Measurements from ENCODE around the gene ZNF746. TPM values are rescaled to one million over a fixed set of nuclear protein-coding genes. Genes with fewer than 3 reads are reported as not detected.
A peak's percentile ranks its signal among the peaks of the same experiment; 100 is the strongest.

Gene ZNF746
- total and polyA plus RNA-seq, 10 of the 15 experiments (the other 5 are each of a cell fraction or from before 2014, with no cell fraction given) = 1.2 to 19.0 (median 6.3) TPM

DNA sequence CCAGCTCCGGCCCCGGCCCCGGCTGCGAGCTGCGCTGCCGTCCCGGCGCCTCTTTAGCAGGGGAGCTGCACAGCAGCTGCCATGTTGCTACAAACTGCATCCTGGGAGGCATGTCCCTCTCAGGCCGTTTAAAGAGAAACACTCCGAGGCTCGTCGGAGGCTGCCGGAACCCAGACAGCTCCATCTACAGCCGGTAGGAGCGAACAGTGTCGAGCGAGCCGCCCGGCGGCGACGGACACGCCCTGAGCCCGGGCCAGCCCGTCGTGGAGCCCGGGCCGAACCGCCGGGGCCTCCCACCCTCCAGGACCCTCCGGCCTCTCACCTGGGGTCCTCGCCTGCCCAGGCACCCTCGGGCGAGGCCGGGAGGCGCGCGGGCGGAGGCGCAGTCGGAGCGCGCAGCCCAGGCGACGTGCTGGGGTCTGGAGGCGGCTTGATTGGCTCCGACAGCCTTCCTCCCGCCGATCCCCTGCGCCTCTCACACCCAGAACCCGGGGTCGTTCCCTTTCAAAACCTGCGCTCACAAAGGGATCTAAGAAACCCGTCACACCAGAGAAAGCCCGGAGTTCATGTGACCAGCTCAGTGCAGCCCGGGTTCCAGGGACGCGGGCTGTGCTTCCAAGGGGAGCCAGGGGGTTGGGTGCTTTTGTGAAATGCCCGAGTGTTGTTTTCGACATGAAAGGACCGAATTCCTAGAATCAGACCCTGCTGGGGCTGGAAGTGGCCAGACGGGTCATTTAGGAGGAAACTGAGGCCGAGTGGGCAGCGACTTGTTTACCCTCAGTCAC lies 36.9 kb downstream of the ZNF746 start, which contains the start of gene ZNF777 (continued):
- TF ChIP-seq, protein P1, sequence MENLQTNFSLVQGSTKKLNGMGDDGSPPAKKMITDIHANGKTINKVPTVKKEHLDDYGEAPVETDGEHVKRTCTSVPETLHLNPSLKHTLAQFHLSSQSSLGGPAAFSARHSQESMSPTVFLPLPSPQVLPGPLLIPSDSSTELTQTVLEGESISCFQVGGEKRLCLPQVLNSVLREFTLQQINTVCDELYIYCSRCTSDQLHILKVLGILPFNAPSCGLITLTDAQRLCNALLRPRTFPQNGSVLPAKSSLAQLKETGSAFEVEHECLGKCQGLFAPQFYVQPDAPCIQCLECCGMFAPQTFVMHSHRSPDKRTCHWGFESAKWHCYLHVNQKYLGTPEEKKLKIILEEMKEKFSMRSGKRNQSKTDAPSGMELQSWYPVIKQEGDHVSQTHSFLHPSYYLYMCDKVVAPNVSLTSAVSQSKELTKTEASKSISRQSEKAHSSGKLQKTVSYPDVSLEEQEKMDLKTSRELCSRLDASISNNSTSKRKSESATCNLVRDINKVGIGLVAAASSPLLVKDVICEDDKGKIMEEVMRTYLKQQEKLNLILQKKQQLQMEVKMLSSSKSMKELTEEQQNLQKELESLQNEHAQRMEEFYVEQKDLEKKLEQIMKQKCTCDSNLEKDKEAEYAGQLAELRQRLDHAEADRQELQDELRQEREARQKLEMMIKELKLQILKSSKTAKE (IDR thresholded peaks at IDR 0.05; ENCODE audit: low read depth, poor library complexity, severe bottlenecking) = no peak
- TF ChIP-seq GATAD2B (conservative IDR thresholded peaks at IDR 0.05; ENCODE audit: low read depth) = no peak; the same call in 1 of the 2 replicates
- TF ChIP-seq BACH1 (IDR thresholded peaks at IDR 0.05; ENCODE audit: borderline replicate concordance) = peak; percentile 41; the same call in 1 of the 2 replicates
- TF ChIP-seq ETV6 (conservative IDR thresholded peaks at IDR 0.05 in 1 of 2, IDR thresholded peaks at IDR 0.05 in 1 of 2; ENCODE audit: borderline replicate concordance in 1 of 2, low read depth in 1 of 2) = 0 out of 4 replicates have a peak, but pooled peaks of 1 of the 2 experiments have one; percentile 29
- no peak for TF ChIP-seq NR2C2 (IDR thresholded peaks at IDR 0.05; ENCODE audit: borderline replicate concordance, control insufficient read depth, insufficient read length, low read depth)
- TF ChIP-seq TAF1 (IDR thresholded peaks at IDR 0.05; ENCODE audit: borderline replicate concordance, low read depth, low read length) = peak; percentile 86
- TF ChIP-seq, protein P2, sequence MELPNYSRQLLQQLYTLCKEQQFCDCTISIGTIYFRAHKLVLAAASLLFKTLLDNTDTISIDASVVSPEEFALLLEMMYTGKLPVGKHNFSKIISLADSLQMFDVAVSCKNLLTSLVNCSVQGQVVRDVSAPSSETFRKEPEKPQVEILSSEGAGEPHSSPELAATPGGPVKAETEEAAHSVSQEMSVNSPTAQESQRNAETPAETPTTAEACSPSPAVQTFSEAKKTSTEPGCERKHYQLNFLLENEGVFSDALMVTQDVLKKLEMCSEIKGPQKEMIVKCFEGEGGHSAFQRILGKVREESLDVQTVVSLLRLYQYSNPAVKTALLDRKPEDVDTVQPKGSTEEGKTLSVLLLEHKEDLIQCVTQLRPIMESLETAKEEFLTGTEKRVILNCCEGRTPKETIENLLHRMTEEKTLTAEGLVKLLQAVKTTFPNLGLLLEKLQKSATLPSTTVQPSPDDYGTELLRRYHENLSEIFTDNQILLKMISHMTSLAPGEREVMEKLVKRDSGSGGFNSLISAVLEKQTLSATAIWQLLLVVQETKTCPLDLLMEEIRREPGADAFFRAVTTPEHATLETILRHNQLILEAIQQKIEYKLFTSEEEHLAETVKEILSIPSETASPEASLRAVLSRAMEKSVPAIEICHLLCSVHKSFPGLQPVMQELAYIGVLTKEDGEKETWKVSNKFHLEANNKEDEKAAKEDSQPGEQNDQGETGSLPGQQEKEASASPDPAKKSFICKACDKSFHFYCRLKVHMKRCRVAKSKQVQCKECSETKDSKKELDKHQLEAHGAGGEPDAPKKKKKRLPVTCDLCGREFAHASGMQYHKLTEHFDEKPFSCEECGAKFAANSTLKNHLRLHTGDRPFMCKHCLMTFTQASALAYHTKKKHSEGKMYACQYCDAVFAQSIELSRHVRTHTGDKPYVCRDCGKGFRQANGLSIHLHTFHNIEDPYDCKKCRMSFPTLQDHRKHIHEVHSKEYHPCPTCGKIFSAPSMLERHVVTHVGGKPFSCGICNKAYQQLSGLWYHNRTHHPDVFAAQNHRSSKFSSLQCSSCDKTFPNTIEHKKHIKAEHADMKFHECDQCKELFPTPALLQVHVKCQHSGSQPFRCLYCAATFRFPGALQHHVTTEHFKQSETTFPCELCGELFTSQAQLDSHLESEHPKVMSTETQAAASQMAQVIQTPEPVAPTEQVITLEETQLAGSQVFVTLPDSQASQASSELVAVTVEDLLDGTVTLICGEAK (IDR thresholded peaks at IDR 0.05; ENCODE audit: borderline replicate concordance) = 0 out of 2 replicates have a peak, but pooled peaks have one; percentile 28
- no peak for TF ChIP-seq NFYA (IDR thresholded peaks at IDR 0.05; ENCODE audit: borderline replicate concordance, low read depth, low read length)
- TF ChIP-seq, protein P3, sequence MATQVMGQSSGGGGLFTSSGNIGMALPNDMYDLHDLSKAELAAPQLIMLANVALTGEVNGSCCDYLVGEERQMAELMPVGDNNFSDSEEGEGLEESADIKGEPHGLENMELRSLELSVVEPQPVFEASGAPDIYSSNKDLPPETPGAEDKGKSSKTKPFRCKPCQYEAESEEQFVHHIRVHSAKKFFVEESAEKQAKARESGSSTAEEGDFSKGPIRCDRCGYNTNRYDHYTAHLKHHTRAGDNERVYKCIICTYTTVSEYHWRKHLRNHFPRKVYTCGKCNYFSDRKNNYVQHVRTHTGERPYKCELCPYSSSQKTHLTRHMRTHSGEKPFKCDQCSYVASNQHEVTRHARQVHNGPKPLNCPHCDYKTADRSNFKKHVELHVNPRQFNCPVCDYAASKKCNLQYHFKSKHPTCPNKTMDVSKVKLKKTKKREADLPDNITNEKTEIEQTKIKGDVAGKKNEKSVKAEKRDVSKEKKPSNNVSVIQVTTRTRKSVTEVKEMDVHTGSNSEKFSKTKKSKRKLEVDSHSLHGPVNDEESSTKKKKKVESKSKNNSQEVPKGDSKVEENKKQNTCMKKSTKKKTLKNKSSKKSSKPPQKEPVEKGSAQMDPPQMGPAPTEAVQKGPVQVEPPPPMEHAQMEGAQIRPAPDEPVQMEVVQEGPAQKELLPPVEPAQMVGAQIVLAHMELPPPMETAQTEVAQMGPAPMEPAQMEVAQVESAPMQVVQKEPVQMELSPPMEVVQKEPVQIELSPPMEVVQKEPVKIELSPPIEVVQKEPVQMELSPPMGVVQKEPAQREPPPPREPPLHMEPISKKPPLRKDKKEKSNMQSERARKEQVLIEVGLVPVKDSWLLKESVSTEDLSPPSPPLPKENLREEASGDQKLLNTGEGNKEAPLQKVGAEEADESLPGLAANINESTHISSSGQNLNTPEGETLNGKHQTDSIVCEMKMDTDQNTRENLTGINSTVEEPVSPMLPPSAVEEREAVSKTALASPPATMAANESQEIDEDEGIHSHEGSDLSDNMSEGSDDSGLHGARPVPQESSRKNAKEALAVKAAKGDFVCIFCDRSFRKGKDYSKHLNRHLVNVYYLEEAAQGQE (IDR thresholded peaks at IDR 0.05; ENCODE audit: low read depth, low read length) = no peak
- TF ChIP-seq BCL11A (IDR thresholded peaks at IDR 0.05; ENCODE audit: low read depth, low read length) = no peak
- TF ChIP-seq HDAC2 (IDR thresholded peaks at IDR 0.05) = no peak
- 0 out of 2 replicates have a peak, but pooled peaks have one; percentile 18 for TF ChIP-seq RUNX3 (IDR thresholded peaks at IDR 0.05; ENCODE audit: low read length)
- peak; percentile 64; the same call in 1 of the 2 replicates for TF ChIP-seq DPF2 (IDR thresholded peaks at IDR 0.05)
- TF ChIP-seq LARP7 (IDR thresholded peaks at IDR 0.05) = peak; percentile 90
- TF ChIP-seq CBFB (IDR thresholded peaks at IDR 0.05; ENCODE audit: low read depth) = no peak
- no peak for TF ChIP-seq ATF7 (IDR thresholded peaks at IDR 0.05; ENCODE audit: low read depth)
- TF ChIP-seq POLR2A (IDR thresholded peaks at IDR 0.05; ENCODE audit: low read depth, low read length) = peak; percentile 83
- TF ChIP-seq HCFC1 (IDR thresholded peaks at IDR 0.05; ENCODE audit: low read length) = peak; percentile 67
- no peak for TF ChIP-seq ZZZ3 (IDR thresholded peaks at IDR 0.05; ENCODE audit: control insufficient read depth, insufficient read length, low read depth)
- TF ChIP-seq CBX3 (IDR thresholded peaks at IDR 0.05; ENCODE audit: borderline replicate concordance, low read depth) = no peak
- no peak for TF ChIP-seq NFIC (IDR thresholded peaks at IDR 0.05; ENCODE audit: low read depth, low read length)
- TF ChIP-seq ZNF207 (IDR thresholded peaks at IDR 0.05; ENCODE audit: borderline replicate concordance) = peak; percentile 81
